ENCODE data around the gene SLC16A2.

SLC16A2 gene

DNA sequence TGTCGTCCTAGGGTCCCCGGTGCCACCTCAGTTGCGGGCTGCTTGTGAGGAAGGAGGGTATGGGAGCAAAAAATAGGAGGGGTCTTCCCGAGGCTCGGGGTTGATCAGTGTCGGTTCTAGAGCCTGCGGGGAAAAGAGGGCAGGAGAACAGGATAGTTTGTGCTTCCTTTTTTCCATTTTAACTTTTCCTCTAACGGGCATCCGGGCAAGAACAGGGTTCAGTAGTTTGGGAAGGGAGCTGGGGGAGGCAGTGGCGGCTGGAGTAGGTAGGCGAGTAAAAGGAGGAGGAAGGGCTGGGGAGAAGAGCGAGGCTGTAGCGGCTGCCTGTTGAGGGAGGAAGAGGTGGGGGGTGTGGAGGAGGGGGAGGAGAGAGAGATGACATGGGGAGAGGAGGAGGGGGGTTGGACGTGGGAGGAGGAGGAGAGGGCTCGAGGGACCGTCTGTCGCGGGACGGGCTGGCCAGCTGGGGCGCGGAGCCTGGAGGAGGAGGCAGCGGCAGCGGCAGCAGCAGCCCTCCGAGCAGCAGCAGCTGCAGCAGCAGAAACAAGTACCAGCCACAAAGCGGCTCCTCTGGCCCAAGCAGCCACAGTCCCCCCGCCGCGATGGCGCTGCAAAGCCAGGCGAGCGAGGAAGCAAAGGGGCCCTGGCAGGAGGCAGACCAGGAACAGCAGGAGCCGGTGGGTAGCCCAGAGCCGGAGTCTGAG, at the start of gene SLC16A2:
SLC16A2 (plus strand) TSS at position 458 of the 704 bp plus-strand sequence; CDS start at position 603, 145 bp downstream.
- DNase-seq = peak; percentile 29

DNA sequence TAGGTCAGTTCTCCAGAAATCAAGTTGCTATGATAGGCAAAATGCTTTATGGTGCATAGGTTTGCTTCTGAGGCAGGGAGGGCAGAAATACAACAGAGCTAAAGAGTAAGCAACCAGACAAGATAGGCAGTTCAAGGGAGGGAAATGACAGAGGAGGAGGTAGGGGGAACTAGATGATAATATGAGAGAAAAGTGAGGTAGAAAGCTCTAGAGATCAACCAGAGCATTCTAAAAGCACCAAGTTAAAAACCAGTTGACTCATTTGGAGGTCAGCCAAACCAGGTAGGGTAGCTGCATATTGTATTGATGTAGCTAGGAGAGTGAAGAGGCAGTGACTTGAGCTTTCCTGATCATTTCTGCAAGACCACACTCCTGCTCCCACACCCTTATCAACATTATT, 49.0 kb upstream of the SLC16A2 start:
- no peak for DNase-seq

- DNase-seq = no peak
These were observed 44.0 kb upstream of the SLC16A2 start for GRCh38 chrX:74377282-74377681.

DNA sequence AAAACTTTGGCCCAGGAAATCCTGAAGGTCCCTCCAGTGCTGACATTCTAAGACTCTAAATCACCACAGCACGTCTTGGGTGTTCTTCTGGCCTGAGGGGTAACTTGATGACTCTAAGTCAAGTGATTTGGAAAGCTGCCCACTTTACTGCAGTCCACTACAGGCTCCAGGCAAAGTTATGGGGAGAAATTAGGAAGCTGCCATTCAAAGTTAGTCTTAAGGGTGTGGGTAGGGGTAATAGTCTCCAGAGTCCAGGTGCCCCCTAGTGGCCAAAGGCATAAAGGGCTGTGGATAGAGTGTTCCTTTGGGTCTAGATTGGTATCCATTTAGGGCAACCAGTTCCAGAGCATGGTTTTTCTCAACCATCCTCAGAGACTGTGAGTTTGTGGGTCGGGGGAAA, 38.7 kb upstream of the SLC16A2 start:
- peak; percentile 51 for DNase-seq

- DNase-seq = no peak
These were observed 37.7 kb upstream of the SLC16A2 start for GRCh38 chrX:74383611-74384010.

DNA sequence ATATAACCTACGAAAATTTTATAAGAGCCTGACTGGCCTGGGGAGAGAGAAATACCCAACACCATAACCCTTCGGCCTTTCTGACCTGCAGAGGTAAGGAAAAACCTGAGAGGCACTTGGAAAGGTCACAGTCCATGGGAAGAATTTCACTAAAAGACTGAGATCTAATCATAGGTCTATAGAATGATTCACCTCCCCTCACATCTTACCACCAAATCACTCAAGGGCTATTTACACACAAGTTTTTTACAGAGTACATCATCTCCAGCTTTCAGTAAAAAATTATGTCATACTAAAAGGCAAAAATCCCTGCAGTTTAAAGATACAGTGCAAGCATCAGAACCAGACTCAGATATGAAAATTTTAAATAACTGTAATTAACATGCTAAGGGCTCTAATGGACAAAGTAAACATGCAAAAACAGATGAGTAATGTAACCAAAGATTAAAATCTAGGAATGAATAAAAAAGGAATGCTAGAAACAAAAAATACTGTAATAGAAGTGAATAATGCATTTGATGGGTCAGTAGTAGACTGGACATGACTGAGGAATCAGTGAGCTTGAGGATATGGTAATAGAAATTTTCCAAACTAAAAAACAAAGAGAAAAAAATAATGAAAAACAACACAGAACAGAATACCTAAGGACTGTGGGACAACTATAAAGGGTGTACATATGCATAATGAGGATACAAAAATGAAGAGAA, 32.1 kb upstream of the SLC16A2 start:
- DNase-seq = no peak

DNA sequence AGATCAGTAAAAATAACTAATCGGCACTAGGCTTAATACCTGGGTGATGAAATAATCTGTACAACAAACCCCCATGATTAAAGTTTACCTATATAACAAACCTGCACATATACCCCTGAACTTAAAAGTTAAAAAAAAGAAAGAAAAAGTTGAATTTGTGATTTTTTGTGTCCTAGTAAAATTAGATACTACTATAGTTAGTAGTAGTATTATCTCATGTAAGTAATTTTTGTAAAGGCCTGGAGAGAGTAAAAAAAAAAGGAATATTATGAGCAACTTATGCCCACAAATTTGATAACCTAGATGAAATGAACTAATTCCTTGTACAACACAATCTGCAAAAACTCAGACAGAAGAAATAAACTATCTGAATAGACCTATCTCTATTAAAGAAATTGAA, 25.7 kb upstream of the SLC16A2 start:
- no peak for DNase-seq

GRCh38 chrX:74405973-74406489, 15.3 kb upstream of the SLC16A2 start:
- DNase-seq = no peak

DNA sequence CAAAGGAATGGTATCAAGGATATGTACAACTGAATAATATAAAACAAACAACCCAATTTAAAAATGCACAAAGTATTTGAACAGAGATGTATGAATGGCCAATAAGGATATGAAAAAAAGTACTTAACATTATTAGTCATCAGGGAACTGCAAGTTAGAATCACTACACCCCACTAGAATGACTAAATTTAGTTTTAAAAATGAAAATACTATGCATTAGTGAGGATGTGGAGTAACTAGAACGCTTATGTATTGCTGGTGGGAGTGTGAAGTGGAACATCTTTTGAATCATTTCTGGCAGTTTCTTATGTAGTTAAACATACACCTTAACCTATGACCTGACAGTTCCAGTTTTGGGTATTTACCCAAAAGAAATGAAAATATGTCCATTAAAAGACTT, 13.0 kb upstream of the SLC16A2 start:
- DNase-seq = no peak

DNA sequence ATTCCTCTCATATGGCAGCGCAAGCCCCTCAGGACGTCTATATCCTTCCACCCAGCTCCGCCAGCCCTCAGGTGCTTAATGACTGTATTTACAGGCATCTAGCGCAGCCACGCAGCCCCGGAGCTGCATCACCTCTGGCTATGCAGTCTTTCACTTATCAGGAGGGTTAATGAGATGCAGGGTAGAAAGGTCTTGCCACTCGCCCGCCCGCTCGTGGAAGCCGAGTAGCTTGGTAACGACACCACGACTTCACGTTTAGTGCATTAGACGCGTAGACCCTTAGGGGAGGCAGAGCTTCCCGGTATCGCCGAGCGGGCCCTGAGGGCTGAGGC, 1.5 kb upstream of the SLC16A2 start:
- DNase-seq = no peak

DNA sequence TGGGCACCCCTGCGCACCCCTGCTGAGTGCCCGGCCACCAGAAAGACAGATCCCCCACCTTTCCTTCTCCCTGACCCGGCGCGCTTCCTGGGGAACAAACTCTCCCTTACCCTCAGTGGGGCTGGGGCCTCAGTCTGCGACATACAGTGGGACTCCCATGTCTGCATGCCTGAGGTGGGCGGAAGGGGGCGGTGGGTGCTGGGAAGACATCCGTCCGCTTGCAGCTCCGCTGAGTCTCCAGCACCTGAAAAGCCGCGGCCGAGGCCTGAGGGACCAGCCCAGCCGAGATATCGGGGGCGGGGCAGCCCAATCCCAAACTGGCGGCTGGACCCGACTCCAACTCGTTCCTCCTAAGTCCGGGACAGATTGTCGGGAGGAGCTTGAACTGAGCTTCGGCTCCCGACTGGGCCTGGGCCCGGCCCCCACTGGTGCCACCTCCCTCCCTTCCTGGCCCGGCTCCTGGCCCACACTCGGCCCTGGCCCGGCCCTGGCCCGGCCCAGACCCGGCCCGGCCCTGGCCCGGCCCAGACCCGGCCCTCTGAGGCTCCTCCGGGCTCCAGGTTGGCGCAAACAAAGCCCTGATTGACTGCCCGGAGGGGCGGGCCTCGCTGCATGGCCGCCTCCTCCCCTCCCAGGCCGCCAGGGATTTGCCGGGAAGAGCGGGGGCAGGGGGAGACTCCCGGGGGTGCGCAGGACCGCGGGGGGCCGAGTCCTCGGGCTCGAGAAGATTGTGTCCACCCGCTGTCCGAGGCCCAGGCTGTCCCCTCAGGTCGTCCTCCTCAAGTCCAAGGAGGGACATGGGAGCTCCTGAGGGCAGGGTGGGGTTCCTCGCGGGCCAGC, 877 bp upstream of the SLC16A2 start:
- DNase-seq = peak; percentile 2

GRCh38 chrX:74421740-74422352, 553 bp downstream of the SLC16A2 start:
- no peak for DNase-seq

DNA sequence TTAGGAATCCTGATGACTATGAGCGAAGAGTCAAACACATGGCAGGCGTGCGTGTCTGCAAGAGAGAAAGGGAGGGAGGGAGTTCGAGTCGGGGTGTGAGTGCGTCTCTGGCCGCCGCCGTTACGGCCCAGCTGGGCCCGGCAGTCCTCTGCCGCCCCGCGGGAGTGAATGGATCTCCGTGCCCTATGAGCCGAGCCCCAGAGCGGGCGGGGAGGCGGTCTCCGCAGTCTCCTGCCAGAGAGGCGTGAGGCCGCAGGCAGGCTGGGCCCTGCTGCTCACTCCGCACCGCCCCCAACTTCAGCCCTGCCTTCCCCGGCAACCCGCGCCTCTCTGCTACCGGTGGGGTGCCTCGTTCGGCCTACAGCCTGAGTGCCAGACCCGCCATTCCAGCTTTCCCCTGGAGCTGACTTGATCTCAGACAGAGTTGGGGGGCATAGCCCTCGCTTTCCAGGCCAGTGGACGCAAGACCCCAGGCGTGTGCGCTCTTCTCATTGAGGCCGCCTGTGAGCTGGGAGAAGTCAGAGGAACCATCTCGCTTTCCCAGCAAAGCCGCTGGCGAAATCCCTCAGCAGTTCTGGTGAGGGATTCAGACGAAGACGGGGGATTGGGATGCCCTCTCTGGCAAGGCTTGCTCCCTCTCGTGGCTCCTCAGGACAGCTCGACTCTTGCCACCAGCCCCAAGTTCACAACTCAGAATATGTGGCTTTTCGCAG, 1.4 kb downstream of the SLC16A2 start:
- no peak for DNase-seq

- DNase-seq = no peak
These were observed 2.2 kb downstream of the SLC16A2 start for GRCh38 chrX:74423289-74423998.

GRCh38 chrX:74426071-74426470, 4.8 kb downstream of the SLC16A2 start:
- no peak for DNase-seq

DNA sequence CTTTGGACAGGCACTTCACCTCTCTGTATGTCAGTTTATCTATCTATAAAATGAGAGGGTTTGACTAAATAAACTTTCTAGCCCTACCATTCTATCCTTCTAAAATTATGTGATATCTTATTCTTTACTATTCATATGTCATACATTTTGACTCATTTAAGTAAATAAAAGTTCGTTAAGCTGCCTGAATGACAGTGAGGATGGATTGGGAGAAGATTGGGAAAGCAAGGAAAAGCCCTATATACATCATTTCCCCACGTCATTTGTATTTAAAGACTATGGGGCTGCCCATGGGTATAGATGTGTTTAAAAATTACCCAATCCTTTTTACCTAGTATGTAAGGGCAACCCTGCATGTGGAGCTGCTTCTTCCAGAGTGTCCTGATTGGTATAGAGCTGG, 5.3 kb downstream of the SLC16A2 start:
- DNase-seq = no peak

- no peak for DNase-seq
These were observed 10.5 kb downstream of the SLC16A2 start for GRCh38 chrX:74431797-74432196.

- DNase-seq = no peak
These were observed 13.0 kb downstream of the SLC16A2 start for GRCh38 chrX:74434336-74434735.

DNA sequence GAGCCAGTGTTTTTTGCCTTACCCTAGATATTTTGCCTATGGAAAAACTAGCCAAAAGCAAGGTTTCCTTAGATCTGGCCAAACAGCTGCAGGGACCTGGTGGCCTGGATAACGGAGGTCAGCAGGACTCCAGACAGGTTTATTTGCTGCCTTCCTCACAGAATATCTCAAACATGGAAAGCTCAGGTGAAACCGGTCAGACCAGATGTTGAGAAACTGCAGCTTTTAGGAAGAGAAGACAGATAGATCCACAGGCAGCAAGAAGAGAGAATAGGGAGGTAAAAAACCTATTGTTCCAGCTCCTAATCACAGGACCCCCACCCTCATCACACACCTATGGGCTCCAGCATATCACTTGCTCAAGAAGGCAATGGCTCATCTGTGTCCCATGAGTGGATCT, 16.2 kb downstream of the SLC16A2 start:
- DNase-seq = no peak

DNA sequence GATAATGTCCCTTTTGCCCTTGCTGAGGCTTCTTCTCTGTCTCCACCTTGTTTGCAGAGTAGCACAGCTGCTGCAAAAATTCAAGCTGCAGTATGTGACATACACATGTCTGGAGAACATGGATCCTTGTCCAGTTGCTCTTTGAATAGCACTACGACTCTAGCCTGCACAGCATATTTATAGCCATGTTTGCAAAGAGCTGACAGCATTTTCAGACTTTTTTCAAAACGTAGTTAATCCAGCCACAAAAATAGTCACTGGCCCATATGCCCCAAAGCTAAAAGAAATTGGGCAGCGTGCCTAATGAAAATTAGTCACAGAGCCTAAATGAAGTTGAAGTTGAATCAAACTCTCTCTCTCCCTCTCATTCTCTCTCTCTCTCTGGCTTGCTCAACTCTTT, 17.5 kb downstream of the SLC16A2 start:
- no peak for DNase-seq

DNA sequence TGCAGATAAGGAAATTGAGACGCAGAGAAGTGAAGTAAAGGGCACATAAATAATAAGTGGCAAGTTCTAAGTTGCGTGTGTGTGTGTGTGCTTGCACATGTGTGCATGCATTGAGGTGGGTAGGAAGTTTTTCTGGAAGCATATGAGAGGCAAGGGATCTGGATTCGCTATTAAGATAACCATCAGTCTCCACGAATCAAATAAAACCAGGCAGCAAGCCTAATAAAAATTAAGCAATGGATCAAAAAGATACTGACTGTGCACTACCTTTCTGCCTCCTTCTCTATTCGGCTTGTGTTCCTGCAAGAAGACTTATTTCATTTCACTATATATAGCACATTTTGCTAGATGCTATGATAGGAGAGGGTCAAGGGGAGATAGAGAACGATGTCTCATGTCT, 23.8 kb downstream of the SLC16A2 start:
- DNase-seq = no peak

- no peak for DNase-seq
These were observed 25.6 kb downstream of the SLC16A2 start for GRCh38 chrX:74446876-74447275.

All from activated naive CD4-positive, alpha-beta T cell treated with Interleukin-2 at 50 U/mL for 16 hours (primary cell).